K562 (cell line): ENCODE data around the gene RACK1. TPM values are rescaled to one million over a fixed set of nuclear protein-coding genes. Genes with fewer than 3 reads are reported as not detected.

Experiments used
- ATAC-seq: fragments of 200-7000 bp; cut with Tn5 transposase; 3 replicates; pipeline ENCODE4 v1.9.1; 2020; ENCODE audit warnings: moderate library complexity
- BruUV-seq: library from RNA; stranded (reverse); fragments of 400-500 nt; replicated peaks from 2 replicates; lab custom pipeline; 2021; lab: Mats Ljungman, UMichigan
- CTCF ChIA-PET: fragments of 300-600 bp; formaldehyde crosslinking; extraction: SDS; loops from one replicate; lab custom pipeline; 2021; ENCODE audit warnings: low intra/inter-chr PET ratio; lab: Yijun Ruan, JAX
- POLR2A ChIA-PET: fragments of 300-600, 350-650 bp; sonication (Branson Sonifier 250); formaldehyde crosslinking; extraction: SDS; loops from one replicate; lab custom pipeline; 2021; ENCODE audit warnings: antibody characterized with exemption, inconsistent platforms; lab: Yijun Ruan, JAX
- DNase-seq, 4 experiments: peaks; one replicate each; pipeline versions ENCODE4 v3.0.0 to v3.0.0-alpha.2; 2011 to 2018; ENCODE audit warnings: low spot score in 3 of 4, mixed read lengths in 3 of 4; ENCODE audit errors: extremely low read depth in 1 of 4
- FAIRE-seq: peaks from 2 replicates; lab custom pipeline; 2011; peaks lifted over from hg19 to GRCh38; lab: Jason Lieb, UNC
- H2AFZ ChIP-seq: 2 replicates; pipeline ENCODE4 v1.6.0; 2011; ENCODE audit warnings: low read depth, low read length, control low read depth, inconsistent platforms
- H3K27ac ChIP-seq: fragments of 200-600 bp; 3 replicates; pipeline ENCODE4 v1.8.0; 2011; ENCODE audit warnings: low read depth, mild to moderate bottlenecking, control low read depth, inconsistent platforms, low read length, moderate library complexity, mixed read lengths; ENCODE audit errors: extremely low read depth
- H3K27me3 ChIP-seq, 2 experiments: fragments of 300-600 bp in 1 of 2; 2 replicates in 1 of 2; 3 replicates in 1 of 2; pipeline versions ENCODE4 v1.6.0 to v1.8.0; 2011; ENCODE audit warnings: inconsistent platforms in 2 of 2, low read length in 2 of 2, mild to moderate bottlenecking in 1 of 2, mixed read lengths in 1 of 2, moderate library complexity in 1 of 2; ENCODE audit not compliant: control insufficient read depth in 2 of 2, insufficient read depth in 2 of 2
- H3K36me3 ChIP-seq: fragments of 300-600 bp; 3 replicates; pipeline ENCODE4 v1.8.0; 2011; ENCODE audit warnings: mild to moderate bottlenecking, low read length, inconsistent platforms; ENCODE audit not compliant: control insufficient read depth, insufficient read depth
- H3K4me1 ChIP-seq, 2 experiments: fragments of 200-600 bp in 1 of 2; replicated peaks in 1 of 2; 2 replicates in 1 of 2; 3 replicates in 1 of 2; pipeline versions ENCODE4 v1.5.1 to v1.8.0; 2011; ENCODE audit warnings: inconsistent platforms in 2 of 2, low read length in 2 of 2, mild to moderate bottlenecking in 1 of 2, mixed read lengths in 1 of 2, moderate library complexity in 1 of 2; ENCODE audit not compliant: control insufficient read depth in 2 of 2, insufficient read depth in 2 of 2
- H3K4me2 ChIP-seq: 2 replicates; pipeline ENCODE4 v1.6.1; 2011; ENCODE audit warnings: low read length, control low read depth, inconsistent platforms, mixed read lengths; ENCODE audit not compliant: insufficient read depth
- H3K4me3 ChIP-seq: fragments of 200-600 bp; sonication (generic), shearing (Covaris generic); 2 replicates; pipeline ENCODE4 v1.5.1; 2016; ENCODE audit warnings: control low read depth, inconsistent platforms
- H3K79me2 ChIP-seq: fragments of 200-600 bp; 3 replicates; pipeline ENCODE4 v1.8.0; 2011; ENCODE audit warnings: low read length, inconsistent platforms; ENCODE audit not compliant: control insufficient read depth, insufficient read depth
- H3K9ac ChIP-seq, 2 experiments: 2 replicates each; pipeline versions ENCODE4 v1.6.0 to v1.6.1; 2011; ENCODE audit warnings: low read depth in 2 of 2, low read length in 2 of 2, control low read depth in 1 of 2, inconsistent platforms in 1 of 2, mild to moderate bottlenecking in 1 of 2, mixed read lengths in 1 of 2; ENCODE audit not compliant: insufficient read depth in 1 of 2
- H3K9me1 ChIP-seq: one replicate; pipeline ENCODE4 v1.6.0; 2011; ENCODE audit warnings: inconsistent platforms, mild to moderate bottlenecking, low read length, moderate library complexity; ENCODE audit not compliant: control insufficient read depth, insufficient read depth
- H3K9me3 ChIP-seq: replicated peaks from 2 replicates; pipeline ENCODE4 v1.5.1; 2011; ENCODE audit warnings: low read depth, low read length, inconsistent platforms; ENCODE audit not compliant: control insufficient read depth, insufficient read depth
- H4K20me1 ChIP-seq: replicated peaks from 2 replicates; pipeline ENCODE4 v1.6.1; 2011; ENCODE audit warnings: low read length, inconsistent platforms, mixed read lengths; ENCODE audit not compliant: control insufficient read depth, insufficient read depth
- CREBBP ChIP-seq: IDR thresholded peaks from one replicate; pipeline ENCODE4 v1.6.1; 2012; ENCODE audit warnings: low read depth, mild to moderate bottlenecking, control low read depth, inconsistent platforms, low read length
- HNRNPLL ChIP-seq: fragments of 200-400 bp; formaldehyde crosslinking; IDR thresholded peaks from 2 replicates; pipeline ENCODE4 v1.6.1; 2017; ENCODE audit warnings: low read length, low read depth, mild to moderate bottlenecking; ENCODE audit not compliant: poor library complexity, severe bottlenecking
- MYNN ChIP-seq, 2 experiments: sonication (generic); formaldehyde crosslinking in 1 of 2; IDR thresholded peaks; 2 replicates each; pipeline versions ENCODE4 v1.5.0 to v1.6.1; 2016 to 2020; ENCODE audit warnings: antibody characterized with exemption in 1 of 2, missing genetic modification reagents in 1 of 2
- PCBP1 ChIP-seq: fragments of 200-400 bp; formaldehyde crosslinking; IDR thresholded peaks from 2 replicates; pipeline ENCODE4 v1.6.1; 2018; ENCODE audit warnings: mild to moderate bottlenecking, low read depth, low read length; ENCODE audit not compliant: poor library complexity, severe bottlenecking
- SRSF9 ChIP-seq: fragments of 200-400 bp; formaldehyde crosslinking; IDR thresholded peaks from 2 replicates; pipeline ENCODE4 v1.6.1; 2017; ENCODE audit warnings: low read depth, low read length, borderline replicate concordance
- TEAD1 ChIP-seq, 2 experiments: fragments of 450-650 bp in 1 of 2; sonication (generic) in 1 of 2; formaldehyde crosslinking; IDR thresholded peaks; 2 replicates each; pipeline versions ENCODE4 v1.4.0 to v1.8.0; 2020 to 2022; ENCODE audit warnings: mild to moderate bottlenecking in 2 of 2, missing genetic modification reagents in 1 of 2
- ZKSCAN8 ChIP-seq: fragments of 200-800 bp; sonication (Bioruptor generic); IDR thresholded peaks from 2 replicates; pipeline ENCODE4 v1.6.1; 2016; ENCODE audit warnings: missing genetic modification characterization, missing compliant biosample characterization
- ZNF668 ChIP-seq: fragments of 250-450 bp; sonication (Bioruptor Pico); IDR thresholded peaks from 2 replicates; pipeline ENCODE4 v1.8.0; 2022; ENCODE audit warnings: mild to moderate bottlenecking, inconsistent platforms
- WGBS: fragments of 100-300 bp; shearing (Covaris generic); methylation state at CpG from one replicate; pipeline ENCODE4 v1.1.6; 2016; ENCODE audit warnings: low coverage, mixed read lengths; ENCODE audit not compliant: insufficient coverage; ENCODE audit errors: missing lambda C conversion rate; 5-methylcytosine and 5-hydroxymethylcytosine counted together
- in situ Hi-C: fragments of 300-500 bp; cut with MboI; formaldehyde crosslinking; loops from 4 replicates; pipeline ENCODE4 v1.15.0; 2018; ENCODE audit warnings: inconsistent platforms, mixed read lengths
- intact Hi-C: fragments of 100-400 bp; cut with micrococcal nuclease; formaldehyde crosslinking; loops from 2 replicates; pipeline ENCODE4 v1.14.2; 2022
- polyA plus RNA-seq, 8 experiments: library from polyadenylated mRNA; depleted of rRNA in 4 of 8; stranded (reverse) in 5 of 8; unstranded in 3 of 8; fragments of >200 nt; fragmentation: Nextera tagmentation in 2 of 8; fragmentation: Illumina TruSeq in 1 of 8; extraction: Ambion mirVana in 2 of 8; extraction: Trizol in 1 of 8; gene quantifications; 2 replicates each; pipeline versions ENCODE4 v1.2.1 to v1.2.3, GENCODE V29; 2011 to 2014; ENCODE audit warnings: inconsistent platforms in 1 of 8, missing spikeins in 1 of 8
- total RNA-seq, 7 experiments: library from RNA; depleted of rRNA in 6 of 7; stranded (reverse); fragments of >200 nt in 6 of 7; fragmentation: Illumina TruSeq in 2 of 7; extraction: Trizol in 2 of 7; gene quantifications; 2 replicates each; pipeline versions ENCODE4 v1.2.1 to v1.2.3, GENCODE V29; 2011 to 2021; ENCODE audit warnings: low replicate concordance in 1 of 7
- TF ChIP-seq, protein P1 (sequence below): fragments of 250-450 bp; sonication (Bioruptor Pico); IDR thresholded peaks from 2 replicates; pipeline ENCODE4 v1.9.0; 2021; ENCODE audit warnings: mild to moderate bottlenecking, inconsistent platforms
- TF ChIP-seq, protein P2 (sequence below): fragments of 450-650 bp; formaldehyde crosslinking; conservative IDR thresholded peaks from 2 replicates; pipeline ENCODE4 v1.4.0; 2022; ENCODE audit warnings: mild to moderate bottlenecking, missing genetic modification characterization
- TF ChIP-seq, protein P3 (sequence below): fragments of 250-450 bp; sonication (Bioruptor Pico); IDR thresholded peaks from 2 replicates; pipeline ENCODE4 v1.5.0; 2020; ENCODE audit warnings: mild to moderate bottlenecking, borderline replicate concordance
- TF ChIP-seq, protein P4 (sequence below): fragments of 450-650 bp; IDR thresholded peaks from 2 replicates; pipeline ENCODE4 v1.6.1; 2016; ENCODE audit warnings: missing biosample characterization, missing genetic modification characterization

The RACK1 gene
- total and polyA plus RNA-seq, 9 of the 15 experiments (the other 6 are each of a cell fraction or from before 2014, with no cell fraction given): 2,303 to 5,311 (median 3,833) TPM

DNA sequence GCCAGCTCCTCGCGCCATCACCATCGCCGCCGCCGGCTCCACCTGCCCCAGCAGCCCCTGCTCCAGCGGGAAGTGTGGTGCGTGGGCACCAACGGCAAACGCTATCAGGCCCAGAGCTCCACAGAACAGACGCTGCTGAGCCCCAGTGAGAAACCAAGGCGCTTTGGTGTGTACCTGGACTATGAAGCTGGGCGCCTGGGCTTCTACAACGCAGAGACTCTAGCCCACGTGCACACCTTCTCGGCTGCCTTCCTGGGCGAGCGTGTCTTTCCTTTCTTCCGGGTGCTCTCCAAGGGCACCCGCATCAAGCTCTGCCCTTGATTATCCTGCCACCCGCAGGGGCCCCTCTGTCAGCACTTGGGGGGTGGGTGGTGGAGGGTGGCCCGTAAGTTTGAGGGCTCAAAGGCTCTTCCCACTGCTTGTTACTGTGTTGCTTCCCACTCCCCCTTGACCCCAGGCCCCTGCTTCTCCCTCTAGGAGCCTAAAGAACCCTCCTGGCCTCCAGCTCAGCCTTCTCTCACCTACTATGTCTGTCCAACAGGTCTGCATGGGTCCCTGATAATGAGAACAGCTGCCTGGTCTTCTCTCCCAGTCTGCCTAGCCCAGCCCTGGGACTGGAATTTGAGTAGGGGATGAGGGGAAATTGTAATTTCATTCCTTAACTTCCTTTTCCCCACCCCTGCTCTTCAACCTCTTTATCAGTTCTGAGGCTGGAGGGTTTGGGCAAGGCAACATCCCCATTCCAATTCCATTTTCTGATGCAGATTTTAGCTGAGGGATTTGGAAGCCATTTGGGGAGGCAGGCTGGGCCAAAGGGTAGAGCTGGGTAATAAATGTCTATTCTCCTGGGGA lies 9.0 kb downstream of the RACK1 start:
- in situ Hi-C loops: no loop called here
- Histone ChIP-seq H3K9me3 (no peaks in the 10 kb centered on the region), H4K20me1 (peaks cover 37% of the 10 kb centered on the region), H3K79me2 (peaks cover 25% of the 10 kb centered on the region), H3K27ac (peak overlapping the region; percentile 60; the same call in 2 of the 3 replicates), H3K4me3 (no peak overlapping the region), H3K4me2 (no peak overlapping the region), H3K36me3 (peaks cover 95% of the 10 kb centered on the region), H3K4me1 (peaks cover 5 to 20% of the 10 kb centered on the region in 2 experiments; a peak in 4 of 5 replicates), H3K27me3 (no peaks in the 10 kb centered on the region), H3K9me1 (no peaks in the 10 kb centered on the region), H3K9ac (peak overlapping the region in 1 of 2 experiments; percentile 29; a peak in 2 of 4 replicates), H2AFZ (no peak overlapping the region)
- intact Hi-C loops: no loop called here
- ChIA-PET CTCF (no interaction called here), POLR2A (interaction anchor here (0.5 to 5.3 kb wide), 15 partner anchors 8 to 123 kb away, joined by 3 to 55 read pairs (median 5); partner anchors contain the start of genes RACK1 and TRIM41)
- WGBS: 84% methylated on average over 16 of the region's 22 CpGs
- BruUV-seq: no TSS peak
- DNase-seq: peak in 3 of 4 experiments; percentile 17 to 38 (median 21)
- peak; percentile 44 for FAIRE-seq
- peak; percentile 42 for ATAC-seq
- TF ChIP-seq, protein P1, sequence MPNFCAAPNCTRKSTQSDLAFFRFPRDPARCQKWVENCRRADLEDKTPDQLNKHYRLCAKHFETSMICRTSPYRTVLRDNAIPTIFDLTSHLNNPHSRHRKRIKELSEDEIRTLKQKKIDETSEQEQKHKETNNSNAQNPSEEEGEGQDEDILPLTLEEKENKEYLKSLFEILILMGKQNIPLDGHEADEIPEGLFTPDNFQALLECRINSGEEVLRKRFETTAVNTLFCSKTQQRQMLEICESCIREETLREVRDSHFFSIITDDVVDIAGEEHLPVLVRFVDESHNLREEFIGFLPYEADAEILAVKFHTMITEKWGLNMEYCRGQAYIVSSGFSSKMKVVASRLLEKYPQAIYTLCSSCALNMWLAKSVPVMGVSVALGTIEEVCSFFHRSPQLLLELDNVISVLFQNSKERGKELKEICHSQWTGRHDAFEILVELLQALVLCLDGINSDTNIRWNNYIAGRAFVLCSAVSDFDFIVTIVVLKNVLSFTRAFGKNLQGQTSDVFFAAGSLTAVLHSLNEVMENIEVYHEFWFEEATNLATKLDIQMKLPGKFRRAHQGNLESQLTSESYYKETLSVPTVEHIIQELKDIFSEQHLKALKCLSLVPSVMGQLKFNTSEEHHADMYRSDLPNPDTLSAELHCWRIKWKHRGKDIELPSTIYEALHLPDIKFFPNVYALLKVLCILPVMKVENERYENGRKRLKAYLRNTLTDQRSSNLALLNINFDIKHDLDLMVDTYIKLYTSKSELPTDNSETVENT (CRISPR knock-in tag): peak; percentile 31; the same call in 1 of the 2 replicates
- TF ChIP-seq HNRNPLL: no peak
- TF ChIP-seq, protein P2, sequence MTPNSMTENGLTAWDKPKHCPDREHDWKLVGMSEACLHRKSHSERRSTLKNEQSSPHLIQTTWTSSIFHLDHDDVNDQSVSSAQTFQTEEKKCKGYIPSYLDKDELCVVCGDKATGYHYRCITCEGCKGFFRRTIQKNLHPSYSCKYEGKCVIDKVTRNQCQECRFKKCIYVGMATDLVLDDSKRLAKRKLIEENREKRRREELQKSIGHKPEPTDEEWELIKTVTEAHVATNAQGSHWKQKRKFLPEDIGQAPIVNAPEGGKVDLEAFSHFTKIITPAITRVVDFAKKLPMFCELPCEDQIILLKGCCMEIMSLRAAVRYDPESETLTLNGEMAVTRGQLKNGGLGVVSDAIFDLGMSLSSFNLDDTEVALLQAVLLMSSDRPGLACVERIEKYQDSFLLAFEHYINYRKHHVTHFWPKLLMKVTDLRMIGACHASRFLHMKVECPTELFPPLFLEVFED (CRISPR knock-in tag): 0 out of 2 replicates have a peak, but pooled peaks have one; percentile 0
- TF ChIP-seq, protein P3, sequence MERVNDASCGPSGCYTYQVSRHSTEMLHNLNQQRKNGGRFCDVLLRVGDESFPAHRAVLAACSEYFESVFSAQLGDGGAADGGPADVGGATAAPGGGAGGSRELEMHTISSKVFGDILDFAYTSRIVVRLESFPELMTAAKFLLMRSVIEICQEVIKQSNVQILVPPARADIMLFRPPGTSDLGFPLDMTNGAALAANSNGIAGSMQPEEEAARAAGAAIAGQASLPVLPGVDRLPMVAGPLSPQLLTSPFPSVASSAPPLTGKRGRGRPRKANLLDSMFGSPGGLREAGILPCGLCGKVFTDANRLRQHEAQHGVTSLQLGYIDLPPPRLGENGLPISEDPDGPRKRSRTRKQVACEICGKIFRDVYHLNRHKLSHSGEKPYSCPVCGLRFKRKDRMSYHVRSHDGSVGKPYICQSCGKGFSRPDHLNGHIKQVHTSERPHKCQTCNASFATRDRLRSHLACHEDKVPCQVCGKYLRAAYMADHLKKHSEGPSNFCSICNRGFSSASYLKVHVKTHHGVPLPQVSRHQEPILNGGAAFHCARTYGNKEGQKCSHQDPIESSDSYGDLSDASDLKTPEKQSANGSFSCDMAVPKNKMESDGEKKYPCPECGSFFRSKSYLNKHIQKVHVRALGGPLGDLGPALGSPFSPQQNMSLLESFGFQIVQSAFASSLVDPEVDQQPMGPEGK: no peak
- TF ChIP-seq TEAD1 (CRISPR knock-in tag; IDR thresholded peaks at IDR 0.05): no peak
- TF ChIP-seq PCBP1: no peak
- TF ChIP-seq SRSF9: no peak
- TF ChIP-seq, protein P4, sequence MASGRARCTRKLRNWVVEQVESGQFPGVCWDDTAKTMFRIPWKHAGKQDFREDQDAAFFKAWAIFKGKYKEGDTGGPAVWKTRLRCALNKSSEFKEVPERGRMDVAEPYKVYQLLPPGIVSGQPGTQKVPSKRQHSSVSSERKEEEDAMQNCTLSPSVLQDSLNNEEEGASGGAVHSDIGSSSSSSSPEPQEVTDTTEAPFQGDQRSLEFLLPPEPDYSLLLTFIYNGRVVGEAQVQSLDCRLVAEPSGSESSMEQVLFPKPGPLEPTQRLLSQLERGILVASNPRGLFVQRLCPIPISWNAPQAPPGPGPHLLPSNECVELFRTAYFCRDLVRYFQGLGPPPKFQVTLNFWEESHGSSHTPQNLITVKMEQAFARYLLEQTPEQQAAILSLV (tag): no peak
- TF ChIP-seq ZKSCAN8 (CRISPR knock-in tag): no peak
- TF ChIP-seq ZNF668: no peak
- TF ChIP-seq MYNN (IDR thresholded peaks at IDR 0.05): peak; percentile 78
- TF ChIP-seq MYNN (CRISPR knock-in tag; IDR thresholded peaks at IDR 0.05): no peak
- TF ChIP-seq CREBBP: no peak
